LHCN-M2 (cell line): ENCODE measurements around the gene NLGN4X. TPM values are rescaled to one million over a fixed set of nuclear protein-coding genes. Genes with fewer than 3 reads are reported as not detected.

Experiments used
- DNase-seq: peaks from one replicate; pipeline ENCODE4 v3.0.0-alpha.2; 2012; ENCODE audit warnings: low read depth
- polyA plus RNA-seq: library from polyadenylated mRNA; unstranded; fragments of >200 nt; gene quantifications from one replicate; pipeline ENCODE4 v1.2.1, GENCODE V29; 2012; ENCODE audit warnings: missing spikeins
- total RNA-seq: library from RNA; depleted of rRNA; stranded (reverse); fragments of >200 nt; gene quantifications from 2 replicates; pipeline ENCODE4 v1.2.3, GENCODE V29; 2014; rRNA removed

NLGN4X gene
- not detected in 2 replicates for total RNA-seq
- not detected for polyA plus RNA-seq

GRCh38 chrX:6228720-6229119 lies at the start of gene NLGN4X:
NLGN4X (minus strand) TSS chrX:6228867; CDS start chrX:6151466, 77,401 bp downstream.
- no peak for DNase-seq

GRCh38 chrX:6266041-6266440 lies 37.4 kb upstream of the NLGN4X start:
- no peak for DNase-seq

GRCh38 chrX:6262959-6263358 lies 34.3 kb upstream of the NLGN4X start:
- DNase-seq: no peak

GRCh38 chrX:6257025-6257424 lies 28.4 kb upstream of the NLGN4X start:
- no peak for DNase-seq

GRCh38 chrX:6244666-6245065 lies 16.0 kb upstream of the NLGN4X start:
- no peak for DNase-seq

GRCh38 chrX:6238576-6238975 lies 9.9 kb upstream of the NLGN4X start:
- no peak for DNase-seq

GRCh38 chrX:6227935-6228334 lies 732 bp downstream of the NLGN4X start:
- DNase-seq: no peak

GRCh38 chrX:6227453-6227835 lies 1.2 kb downstream of the NLGN4X start:
- no peak for DNase-seq

GRCh38 chrX:6226596-6227452 lies 1.8 kb downstream of the NLGN4X start:
- no peak for DNase-seq

GRCh38 chrX:6225911-6226595 lies 2.6 kb downstream of the NLGN4X start:
- no peak for DNase-seq

- DNase-seq: no peak
These were observed 3.3 kb downstream of the NLGN4X start for GRCh38 chrX:6225288-6225910.

GRCh38 chrX:6223516-6223915 lies 5.2 kb downstream of the NLGN4X start:
- no peak for DNase-seq

GRCh38 chrX:6210230-6210629 lies 18.4 kb downstream of the NLGN4X start:
- DNase-seq: no peak

- no peak for DNase-seq
These were observed 25.0 kb downstream of the NLGN4X start for GRCh38 chrX:6203462-6204215.

- DNase-seq: no peak
These were observed 29.2 kb downstream of the NLGN4X start for GRCh38 chrX:6199486-6199885.

- DNase-seq: no peak
These were observed 41.4 kb downstream of the NLGN4X start for GRCh38 chrX:6187256-6187655.

- DNase-seq: no peak
These were observed 43.7 kb downstream of the NLGN4X start for GRCh38 chrX:6184900-6185515.

GRCh38 chrX:6175914-6176313 lies 52.8 kb downstream of the NLGN4X start:
- no peak for DNase-seq

- no peak for DNase-seq
These were observed 58.2 kb downstream of the NLGN4X start for GRCh38 chrX:6170424-6170823.

- DNase-seq: no peak
These were observed 59.3 kb downstream of the NLGN4X start for GRCh38 chrX:6169407-6169806.

- DNase-seq: no peak
These were observed 64.9 kb downstream of the NLGN4X start for GRCh38 chrX:6163721-6164120.
